SU-DHL-6 (cell line): ENCODE measurements around the gene DENND1C.

Source experiments
- EZH2phosphoT487 ChIP-seq: fragments of 200-600 bp; sonication (generic), shearing (Covaris generic); conservative IDR thresholded peaks from 2 replicates; pipeline ENCODE4 v1.6.1; 2018; ENCODE audit warnings: mild to moderate bottlenecking, antibody characterized with exemption, low read length, moderate library complexity, mixed read lengths
- TF ChIP-seq, protein P1 (sequence below): fragments of 200-600 bp; sonication (generic); IDR thresholded peaks from one replicate; pipeline ENCODE4 v1.5.1; 2017; ENCODE audit warnings: antibody characterized with exemption, mild to moderate bottlenecking, low read length, moderate library complexity; ENCODE audit not compliant: insufficient read depth, poor library complexity, severe bottlenecking

- TF ChIP-seq, protein P1, sequence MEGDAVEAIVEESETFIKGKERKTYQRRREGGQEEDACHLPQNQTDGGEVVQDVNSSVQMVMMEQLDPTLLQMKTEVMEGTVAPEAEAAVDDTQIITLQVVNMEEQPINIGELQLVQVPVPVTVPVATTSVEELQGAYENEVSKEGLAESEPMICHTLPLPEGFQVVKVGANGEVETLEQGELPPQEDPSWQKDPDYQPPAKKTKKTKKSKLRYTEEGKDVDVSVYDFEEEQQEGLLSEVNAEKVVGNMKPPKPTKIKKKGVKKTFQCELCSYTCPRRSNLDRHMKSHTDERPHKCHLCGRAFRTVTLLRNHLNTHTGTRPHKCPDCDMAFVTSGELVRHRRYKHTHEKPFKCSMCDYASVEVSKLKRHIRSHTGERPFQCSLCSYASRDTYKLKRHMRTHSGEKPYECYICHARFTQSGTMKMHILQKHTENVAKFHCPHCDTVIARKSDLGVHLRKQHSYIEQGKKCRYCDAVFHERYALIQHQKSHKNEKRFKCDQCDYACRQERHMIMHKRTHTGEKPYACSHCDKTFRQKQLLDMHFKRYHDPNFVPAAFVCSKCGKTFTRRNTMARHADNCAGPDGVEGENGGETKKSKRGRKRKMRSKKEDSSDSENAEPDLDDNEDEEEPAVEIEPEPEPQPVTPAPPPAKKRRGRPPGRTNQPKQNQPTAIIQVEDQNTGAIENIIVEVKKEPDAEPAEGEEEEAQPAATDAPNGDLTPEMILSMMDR, result no peak
- no peak for TF ChIP-seq EZH2phosphoT487
These were observed 29.0 kb upstream of the DENND1C start for GRCh38 chr19:6510618-6511017.
